Activated naive CD8-positive, alpha-beta T cell treated with anti-CD3 and anti-CD28 coated beads, Interleukin-2, amount 50 U/mL, for 16 hours (primary cell): Measurements from ENCODE around the gene SPRED1.

Experiments
- DNase-seq: peaks from one replicate; pipeline ENCODE4 v3.0.0-alpha.2; 2020; ENCODE audit warnings: low read depth, low spot score

SPRED1 gene

GRCh38 chr15:38281031-38281430 is 28.4 kb downstream of the SPRED1 start:
- no peak for DNase-seq

DNA sequence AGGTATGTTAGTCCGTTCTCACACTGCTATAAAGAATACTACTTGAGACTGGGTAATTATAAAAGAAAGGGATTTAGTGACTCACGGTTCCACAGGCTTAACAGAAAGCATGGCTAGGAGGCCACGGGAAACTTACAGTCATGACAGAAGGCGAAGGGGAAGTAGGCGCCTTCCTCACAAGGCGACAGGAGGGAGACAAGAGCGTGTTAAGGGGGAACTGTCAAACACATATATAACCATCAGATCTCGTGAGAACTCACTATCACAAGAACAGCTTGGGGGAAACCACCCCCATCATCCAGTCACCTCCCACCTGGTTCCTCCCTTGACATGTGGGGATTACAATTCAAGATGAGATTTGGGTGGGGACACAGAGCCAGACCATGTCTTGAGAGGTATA is 30.4 kb downstream of the SPRED1 start:
- DNase-seq, result no peak

DNA sequence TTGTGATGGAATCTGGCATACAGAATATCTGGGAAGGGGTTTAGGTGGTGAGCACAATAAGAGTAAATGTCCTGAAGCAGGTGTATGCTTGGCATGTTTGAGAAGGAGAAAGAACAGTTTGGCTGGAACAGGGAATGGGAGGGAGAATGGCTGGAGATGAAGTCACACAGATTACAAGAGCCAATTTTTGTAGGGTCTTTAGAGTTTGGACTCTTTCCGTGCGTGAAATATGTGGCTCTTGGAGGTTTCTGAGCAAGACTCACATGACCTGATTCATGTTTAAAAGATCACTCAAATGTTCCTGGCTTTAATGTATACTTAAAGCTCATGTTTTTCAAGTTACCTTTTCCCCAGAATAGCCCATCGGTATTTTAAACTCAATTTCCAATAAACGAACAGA is 32.8 kb downstream of the SPRED1 start:
- DNase-seq, result no peak

DNA sequence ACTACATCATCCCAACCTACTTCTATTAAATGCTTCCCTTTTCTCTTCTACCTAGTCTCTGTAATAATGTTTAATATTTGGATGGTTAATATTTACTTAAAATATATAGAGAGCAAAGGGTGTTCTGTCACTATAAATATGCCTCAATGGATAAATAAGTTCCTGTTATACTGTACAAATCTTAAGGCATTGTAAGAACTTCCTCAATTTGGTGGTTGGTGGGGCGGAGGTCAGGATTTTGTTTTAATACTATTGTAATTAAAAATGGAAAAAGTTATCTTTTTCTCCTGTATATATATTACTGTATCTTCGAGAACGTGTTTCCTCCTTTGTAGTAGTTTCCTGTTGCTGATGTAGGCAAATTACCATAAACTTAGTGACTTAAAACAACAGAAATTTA is 41.5 kb downstream of the SPRED1 start:
- no peak for DNase-seq

- no peak for DNase-seq
These were observed 45.2 kb downstream of the SPRED1 start for GRCh38 chr15:38297623-38298388.

DNA sequence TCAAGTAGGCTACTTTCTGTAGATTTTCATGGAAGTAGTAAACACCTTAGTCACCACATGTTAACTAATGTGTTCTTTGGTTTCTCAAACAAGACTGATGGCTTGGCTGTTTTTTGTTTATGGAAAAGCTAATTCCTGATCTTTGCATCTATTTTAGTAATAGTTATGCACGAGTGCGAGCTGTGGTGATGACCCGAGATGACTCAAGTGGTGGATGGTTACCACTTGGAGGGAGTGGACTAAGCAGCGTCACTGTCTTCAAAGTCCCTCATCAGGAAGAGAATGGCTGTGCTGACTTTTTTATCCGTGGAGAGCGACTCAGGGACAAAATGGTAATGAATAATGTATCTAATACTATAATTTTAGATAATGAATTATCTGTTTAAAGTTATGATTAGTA is 46.6 kb downstream of the SPRED1 start:
- no peak for DNase-seq

DNA sequence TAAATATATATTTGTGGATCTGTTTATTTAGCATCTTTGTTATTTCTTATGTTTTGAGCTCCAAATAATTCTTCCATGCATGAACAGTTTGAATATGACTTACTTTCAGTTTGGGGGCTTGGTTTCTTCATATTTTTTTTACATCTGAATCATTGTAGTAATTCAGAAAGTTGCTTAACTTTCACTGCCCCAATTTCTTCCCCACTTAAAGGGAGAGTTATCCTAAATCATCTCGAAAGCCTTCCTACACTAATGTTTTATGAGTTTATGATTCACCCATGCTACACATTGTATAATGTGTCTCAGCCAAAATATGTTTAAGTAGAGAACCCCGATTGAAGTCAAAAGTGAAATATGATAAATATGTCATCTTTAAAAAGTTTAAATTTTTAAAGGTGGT is 47.8 kb downstream of the SPRED1 start:
- DNase-seq, result no peak

- DNase-seq, result no peak
These were observed 51.8 kb downstream of the SPRED1 start for GRCh38 chr15:38304481-38304880.

GRCh38 chr15:38307251-38307650 is 54.6 kb downstream of the SPRED1 start:
- DNase-seq, result no peak

- no peak for DNase-seq
These were observed 55.4 kb downstream of the SPRED1 start for GRCh38 chr15:38307861-38308641.

GRCh38 chr15:38308797-38309196 is 56.2 kb downstream of the SPRED1 start:
- no peak for DNase-seq

GRCh38 chr15:38312190-38312589 is 59.6 kb downstream of the SPRED1 start:
- no peak for DNase-seq

- no peak for DNase-seq
These were observed 63.7 kb downstream of the SPRED1 start for GRCh38 chr15:38316311-38316710.

DNA sequence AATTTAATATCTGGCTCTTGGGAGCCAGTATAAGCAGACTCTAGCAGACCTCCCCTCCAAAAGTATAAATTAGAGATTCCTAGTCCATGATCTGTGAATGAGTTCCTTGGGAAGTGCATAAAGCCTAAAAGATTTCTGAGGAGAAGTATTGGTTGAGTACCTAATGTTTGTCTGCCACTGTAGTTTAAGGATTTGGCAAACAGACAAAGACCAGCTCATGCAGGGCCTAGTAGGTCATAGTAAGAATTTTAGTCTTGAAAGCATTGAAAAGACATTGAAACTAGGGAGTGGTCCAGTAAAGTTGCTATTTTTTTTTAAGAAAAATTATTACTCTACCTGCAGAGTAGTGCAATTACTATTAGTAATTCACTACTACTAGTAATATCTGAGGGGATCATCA is 67.5 kb downstream of the SPRED1 start:
- no peak for DNase-seq

GRCh38 chr15:38320866-38321265 is 68.2 kb downstream of the SPRED1 start:
- no peak for DNase-seq

DNA sequence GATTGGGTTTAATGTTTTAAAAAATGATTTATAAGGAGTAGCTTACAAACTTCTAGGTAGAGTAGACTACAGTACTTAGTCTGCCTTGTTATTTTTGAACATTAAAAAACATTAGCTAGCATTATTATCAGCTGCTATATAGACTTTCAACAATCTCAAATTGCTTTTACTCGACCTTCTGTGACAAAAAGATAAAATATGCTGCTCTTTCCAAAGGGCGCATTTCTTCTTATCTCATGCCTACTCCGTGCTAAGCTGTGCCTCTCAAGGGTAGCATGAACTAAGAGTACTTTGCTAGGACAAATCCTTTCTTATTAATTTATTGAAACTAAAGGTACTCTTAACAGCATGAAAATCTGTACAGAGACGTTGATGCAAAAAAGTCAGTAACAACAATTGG is 71.3 kb downstream of the SPRED1 start:
- no peak for DNase-seq

- DNase-seq, result no peak
These were observed 72.5 kb downstream of the SPRED1 start for GRCh38 chr15:38324939-38325647.

DNA sequence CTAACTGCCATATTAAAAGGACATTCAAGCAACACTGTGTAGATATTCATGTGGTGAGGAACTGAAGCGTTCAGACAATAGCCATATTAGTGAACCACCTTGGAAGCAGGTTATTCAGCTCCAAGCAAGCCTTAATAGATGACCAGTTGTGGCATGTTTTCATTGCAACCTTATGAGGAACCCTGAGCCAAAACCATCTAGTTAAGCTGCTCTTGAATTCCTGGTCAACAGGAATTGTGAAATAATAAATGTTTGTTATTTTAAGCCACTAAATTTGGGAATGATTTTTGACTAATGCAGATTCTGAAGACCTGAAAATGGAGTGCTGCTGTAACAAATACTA is 73.0 kb downstream of the SPRED1 start:
- DNase-seq, result no peak

DNA sequence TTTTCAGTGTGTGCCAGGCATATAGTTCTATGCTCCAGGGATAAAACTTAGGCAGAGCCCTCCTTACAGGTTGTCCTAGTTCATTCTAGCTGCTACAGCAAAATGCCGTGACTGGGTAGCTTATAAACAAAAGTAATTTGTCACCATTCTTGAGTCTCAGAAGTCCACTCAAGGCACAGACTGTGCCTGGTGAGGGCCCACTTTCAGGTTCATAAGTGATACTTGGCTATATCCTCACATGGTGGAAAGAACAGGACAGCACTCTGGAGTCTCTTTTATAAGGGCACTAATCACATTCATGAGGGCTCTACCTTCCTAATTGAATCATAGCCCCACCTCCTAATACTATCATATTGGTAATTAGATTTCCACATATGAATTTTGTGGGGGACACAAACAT is 80.1 kb downstream of the SPRED1 start:
- no peak for DNase-seq

- no peak for DNase-seq
These were observed 82.5 kb downstream of the SPRED1 start for GRCh38 chr15:38335116-38335515.

DNA sequence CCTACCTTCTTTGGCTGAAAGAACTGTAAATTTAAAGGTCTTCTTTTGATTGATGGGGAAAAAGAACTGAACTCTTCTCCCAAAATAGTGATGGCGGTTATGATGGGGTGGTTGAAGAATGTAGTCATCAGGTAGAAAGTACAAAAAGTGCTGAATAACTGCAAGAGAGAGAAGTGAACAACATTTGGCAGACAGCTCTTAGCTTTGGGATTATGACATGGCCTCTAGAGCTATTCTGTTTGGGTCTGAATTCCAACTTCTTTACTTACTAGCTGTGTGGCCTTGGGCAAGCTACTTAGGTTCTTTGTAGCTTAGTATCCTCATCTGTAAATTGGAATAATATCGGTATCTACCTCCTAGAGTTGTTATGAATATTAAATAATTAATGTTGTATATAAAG is 91.7 kb downstream of the SPRED1 start:
- no peak for DNase-seq

GRCh38 chr15:38349251-38349650 is 96.6 kb downstream of the SPRED1 start:
- no peak for DNase-seq

DNA sequence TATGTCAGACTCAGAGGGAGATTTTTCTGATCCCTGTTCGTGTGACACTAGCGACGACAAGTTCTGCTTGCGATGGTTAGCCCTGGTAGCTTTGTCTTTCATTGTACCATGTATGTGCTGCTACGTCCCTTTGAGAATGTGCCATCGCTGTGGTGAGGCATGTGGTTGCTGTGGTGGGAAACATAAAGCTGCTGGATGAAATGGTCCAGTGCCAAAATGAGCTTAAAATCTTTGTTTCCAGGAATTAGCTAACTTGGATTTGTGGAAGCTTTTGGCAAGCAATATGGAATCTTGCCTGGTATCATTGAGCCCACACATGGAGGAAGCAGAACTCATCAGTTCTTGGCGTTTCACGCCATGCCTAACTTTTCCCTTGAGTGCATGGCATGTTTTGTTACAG is 98.8 kb downstream of the SPRED1 start:
- DNase-seq, result no peak
